ENCODE results near the gene KDELR1.
A peak's percentile ranks its signal among the peaks of the same experiment; 100 is the strongest.

The KDELR1 gene

DNA sequence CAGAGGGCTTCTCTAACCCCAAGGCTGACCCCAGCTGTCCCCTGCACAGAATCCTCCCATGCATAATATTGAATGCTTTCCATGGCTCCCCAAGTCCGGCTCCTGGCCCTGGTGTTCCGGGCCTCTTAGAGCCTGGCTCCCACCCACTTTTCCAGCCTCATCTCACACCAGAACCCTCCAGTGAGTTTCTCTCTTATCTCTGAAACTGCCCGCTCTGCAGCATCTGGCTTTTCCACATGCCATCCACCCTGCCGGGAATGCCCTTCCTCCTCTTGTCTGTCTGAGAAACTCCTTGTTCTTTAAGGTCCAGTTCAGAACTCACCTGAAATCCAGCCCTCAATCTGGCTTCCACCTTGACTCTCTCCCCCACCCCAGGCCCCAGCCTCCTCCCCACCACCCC lies 20.4 kb downstream of the KDELR1 start:
- DNase-seq = no peak

DNA sequence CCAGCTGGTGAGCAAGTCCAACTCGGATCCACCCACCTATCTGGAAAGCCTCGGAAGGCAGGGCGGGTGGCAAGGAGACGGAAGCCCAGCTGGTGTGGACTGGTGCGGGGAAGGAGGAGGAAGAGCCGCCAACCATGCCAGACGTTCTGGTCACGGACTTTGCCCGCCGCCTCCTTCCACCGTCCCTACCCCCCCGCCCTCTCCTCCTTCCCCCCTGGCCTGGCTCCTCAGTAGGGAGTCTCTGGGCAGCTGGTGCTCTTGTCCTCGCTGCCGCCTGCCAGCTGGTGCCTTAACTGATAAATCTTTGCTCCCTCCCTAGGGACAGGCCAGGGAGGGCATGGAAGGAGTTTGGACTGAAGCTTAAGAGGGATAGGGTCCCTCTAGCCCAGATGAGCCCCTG lies 22.4 kb downstream of the KDELR1 start:
- no peak for DNase-seq

- DNase-seq = no peak
These were observed 23.5 kb downstream of the KDELR1 start for GRCh38 chr19:48367855-48368254.

- no peak for DNase-seq
These were observed 25.7 kb downstream of the KDELR1 start for GRCh38 chr19:48365602-48366001.

DNA sequence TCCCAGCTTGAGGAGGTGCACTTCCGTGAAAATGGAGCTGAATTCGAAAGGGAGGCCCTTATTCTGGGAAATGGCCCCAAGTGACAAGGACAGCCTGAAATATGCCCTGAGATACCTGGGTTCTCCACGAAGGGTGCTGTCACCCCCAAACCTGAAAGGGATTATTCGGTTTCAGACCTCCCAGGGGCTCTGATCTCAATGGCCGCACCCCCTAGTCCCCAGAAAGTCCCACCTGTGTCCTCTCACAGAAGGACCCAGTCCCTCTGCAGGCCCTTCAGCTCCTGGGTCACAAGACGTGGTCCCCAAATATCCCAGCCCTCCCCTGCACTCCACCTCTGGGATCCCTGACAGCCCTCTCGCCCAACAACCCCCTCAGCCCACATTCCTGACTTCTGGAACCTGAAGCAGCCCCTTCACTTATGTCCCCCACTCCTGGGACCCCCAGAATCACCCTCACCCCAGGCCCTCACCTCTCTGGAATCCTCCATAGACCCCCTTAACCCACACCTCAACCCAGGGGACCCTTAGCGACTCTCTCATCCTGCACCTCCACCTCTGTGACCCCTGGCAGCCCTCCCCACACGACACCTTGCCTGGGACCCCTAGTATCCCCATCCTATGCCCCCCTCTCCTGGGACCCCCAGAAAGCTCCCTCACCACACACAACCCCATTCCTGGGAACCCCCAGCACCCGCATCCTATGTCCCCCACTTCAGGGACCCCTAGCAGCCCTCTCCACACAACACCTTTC lies 26.6 kb downstream of the KDELR1 start:
- DNase-seq = no peak

GRCh38 chr19:48363810-48364597 lies 27.3 kb downstream of the KDELR1 start, which contains the start of the genes SYNGR4 and TMEM143:
Gene SYNGR4 (plus strand): TSS chr19:48364367. CDS start chr19:48365843, 1,476 bp downstream.
Gene TMEM143 (minus strand): TSS chr19:48363940. CDS start chr19:48363920, 20 bp downstream.
- peak; percentile 94 for DNase-seq

GRCh38 chr19:48363500-48363809 lies 27.9 kb downstream of the KDELR1 start:
- DNase-seq = no peak

DNA sequence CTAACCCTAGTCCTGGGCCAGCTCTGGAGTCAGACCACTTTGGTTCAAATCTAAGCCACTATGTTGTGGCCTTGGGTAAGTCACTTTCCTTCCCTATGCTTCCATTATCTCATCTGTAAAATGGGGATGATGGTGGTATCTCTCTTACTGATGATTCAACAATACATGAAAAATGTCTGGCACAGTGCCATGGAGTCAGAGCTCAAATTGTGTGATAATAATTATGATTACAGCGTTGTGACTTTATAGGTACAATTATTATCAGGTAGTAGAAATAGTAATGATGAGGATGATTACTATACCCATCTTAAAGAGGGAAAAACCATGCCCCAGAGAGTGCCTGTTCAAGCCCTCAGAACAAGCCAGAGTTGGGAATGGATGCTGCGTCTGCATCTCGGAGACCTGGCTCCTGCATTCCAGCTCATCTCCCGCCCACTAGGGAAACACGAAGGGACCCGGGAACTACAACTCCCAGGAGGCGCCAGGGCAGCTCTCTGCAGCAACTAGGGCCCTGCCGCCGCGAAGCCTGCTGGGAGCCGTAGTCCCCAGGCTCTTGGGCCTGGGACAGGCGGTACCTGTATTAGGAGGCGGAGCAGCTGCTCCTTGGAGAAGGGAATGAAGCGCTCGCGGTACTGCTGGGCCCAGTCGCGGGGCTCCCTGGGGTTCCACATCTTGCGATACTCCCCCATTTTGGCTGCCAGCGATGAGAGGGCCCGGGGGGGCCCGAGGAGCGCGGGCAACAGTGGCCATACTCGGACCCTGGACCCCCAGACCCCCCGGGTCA lies 28.4 kb downstream of the KDELR1 start:
- DNase-seq = peak; percentile 88

DNA sequence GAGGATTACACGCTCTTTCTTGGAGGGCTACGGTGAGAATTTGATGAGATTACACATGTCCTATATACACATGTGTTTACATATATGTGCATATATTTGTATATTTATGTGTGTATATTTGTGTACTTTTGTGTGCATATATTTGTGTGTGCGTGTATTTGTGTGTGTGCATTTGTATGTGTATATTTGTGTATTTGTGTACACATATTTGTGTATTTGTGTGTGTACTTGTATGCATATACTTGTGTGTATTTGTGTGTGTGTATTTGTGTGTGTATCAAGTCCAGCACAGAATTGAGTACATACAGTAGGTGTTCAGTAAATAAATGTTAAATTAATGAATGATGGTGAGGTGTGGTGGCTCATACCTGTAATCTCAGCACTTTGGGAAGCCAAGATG lies 29.4 kb downstream of the KDELR1 start:
- DNase-seq = no peak

DNA sequence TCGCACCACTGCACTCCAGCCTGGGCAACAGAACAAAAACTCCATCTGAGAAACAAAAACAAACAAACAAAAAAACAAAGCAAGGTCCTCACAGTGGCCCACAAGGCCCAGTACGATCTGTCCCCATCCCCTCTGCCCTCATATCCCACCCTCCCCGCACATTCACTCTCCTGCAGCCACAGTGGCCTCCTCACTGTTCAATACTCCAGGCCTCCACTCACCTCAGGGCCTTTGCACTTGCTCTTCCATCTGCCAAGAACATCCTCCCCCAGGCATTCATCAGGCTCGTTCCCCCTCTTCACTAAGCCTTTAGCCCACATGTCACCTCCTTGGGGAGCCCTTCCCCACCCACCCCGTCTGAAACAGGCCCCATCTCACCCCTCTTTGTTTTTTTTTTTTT lies 32.2 kb downstream of the KDELR1 start:
- DNase-seq = no peak

- DNase-seq = no peak
These were observed 35.9 kb downstream of the KDELR1 start for GRCh38 chr19:48355365-48355954.

- DNase-seq = no peak
These were observed 36.9 kb downstream of the KDELR1 start for GRCh38 chr19:48354332-48354992.

GRCh38 chr19:48353677-48354076 lies 37.7 kb downstream of the KDELR1 start:
- no peak for DNase-seq

DNA sequence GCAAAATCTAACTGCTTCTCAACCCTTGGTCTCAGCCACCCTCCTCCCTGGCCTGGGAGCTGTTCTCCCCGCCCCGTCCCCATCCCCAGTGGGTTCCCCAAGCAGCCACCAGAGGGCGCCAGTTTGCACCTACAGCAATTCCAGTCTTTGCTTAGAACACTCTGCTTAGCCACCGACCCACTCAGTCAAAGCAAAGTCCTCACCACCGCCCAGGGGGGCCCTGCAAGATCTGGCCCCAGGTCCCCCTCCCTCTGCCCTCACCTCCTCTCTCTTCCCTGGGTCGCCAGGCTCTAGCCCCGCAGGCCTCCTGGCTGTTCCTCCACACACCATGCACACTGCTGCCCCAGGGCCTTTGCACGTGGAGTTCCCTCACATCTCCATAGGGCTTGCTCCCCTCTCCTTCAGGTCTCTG lies 40.0 kb downstream of the KDELR1 start:
- DNase-seq = peak; percentile 78

GRCh38 chr19:48350856-48351255 lies 40.5 kb downstream of the KDELR1 start:
- no peak for DNase-seq

DNA sequence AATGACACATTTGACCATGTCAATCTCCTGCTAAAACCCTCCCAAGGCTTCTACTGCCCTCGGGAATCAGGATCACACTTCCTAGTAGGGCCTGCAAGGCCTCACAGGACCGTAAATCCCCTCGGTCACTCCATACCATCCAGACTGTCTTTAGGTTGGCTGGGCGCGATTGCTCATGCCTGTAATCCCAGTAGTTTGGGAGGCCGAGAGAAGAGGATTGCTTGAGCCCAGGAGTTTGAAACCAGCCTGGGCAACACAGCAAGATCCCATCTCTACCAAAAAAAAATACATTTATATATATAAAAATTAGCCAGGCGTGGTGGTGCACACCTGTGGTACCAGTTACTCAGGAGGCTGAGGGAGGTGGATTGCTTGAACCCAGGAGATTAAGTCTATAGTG lies 42.6 kb downstream of the KDELR1 start:
- no peak for DNase-seq

GRCh38 chr19:48348045-48348444 lies 43.3 kb downstream of the KDELR1 start:
- DNase-seq = no peak

GRCh38 chr19:48346191-48346590 lies 45.2 kb downstream of the KDELR1 start:
- no peak for DNase-seq

DNA sequence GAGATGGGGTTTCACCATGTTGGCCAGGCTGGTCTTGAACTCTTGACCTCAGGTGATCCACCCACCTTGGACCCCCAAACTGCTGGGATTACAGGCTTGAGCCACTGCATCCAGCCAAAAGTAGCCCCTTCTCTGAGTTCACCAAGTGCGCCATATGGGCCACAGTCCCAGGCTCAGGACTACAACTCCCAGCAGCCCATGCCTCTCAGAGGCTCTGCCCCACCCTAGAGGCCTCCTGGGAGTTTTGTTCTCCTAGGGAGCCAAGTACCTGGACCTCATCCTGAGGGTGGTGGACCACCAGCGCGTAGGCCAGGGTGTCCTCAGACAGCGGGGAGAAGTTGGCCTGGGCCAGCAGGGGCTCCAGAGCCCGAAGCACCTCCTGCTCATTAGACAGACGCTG lies 46.5 kb downstream of the KDELR1 start:
- no peak for DNase-seq

DNA sequence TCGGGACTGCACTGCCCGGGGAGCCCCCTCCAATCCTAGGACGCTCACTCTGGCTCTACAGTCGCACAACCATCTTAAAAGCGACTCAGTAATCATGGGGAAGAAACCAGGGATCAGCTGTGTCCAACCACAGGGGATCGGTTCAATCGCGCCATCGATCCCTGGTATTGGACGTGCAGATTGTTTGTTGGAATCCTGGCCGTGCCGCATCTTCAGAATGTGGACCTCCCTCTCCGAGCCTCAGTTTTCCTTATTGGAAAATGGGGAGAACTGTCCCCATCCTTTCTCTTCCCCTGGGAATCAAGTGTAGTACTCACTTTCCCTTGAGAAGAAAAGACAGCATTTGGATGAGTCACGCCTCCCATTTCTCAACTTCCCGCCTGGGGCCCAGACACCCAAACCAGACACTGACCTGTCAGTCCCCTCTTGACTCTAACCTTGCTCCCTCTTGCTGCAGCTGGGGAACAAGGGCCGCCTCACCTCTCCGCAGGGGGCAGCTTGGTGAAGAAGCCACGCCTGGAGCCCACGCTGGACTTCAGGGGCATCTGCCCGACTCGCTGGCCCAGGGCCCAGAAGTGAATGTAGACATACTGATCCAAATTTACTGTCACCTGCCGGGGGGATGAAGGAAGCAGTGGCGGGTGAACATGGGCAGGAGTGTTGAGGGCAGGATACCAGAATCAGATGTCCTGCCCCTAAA lies 48.4 kb downstream of the KDELR1 start:
- no peak for DNase-seq

GRCh38 chr19:48342414-48342738 lies 49.0 kb downstream of the KDELR1 start:
- DNase-seq = no peak
